Upper lobe of left lung (tissue), 4 donors: Measurements from ENCODE around the gene BRAF.

ENCODE experiments used
- EP300 ChIP-seq, 4 donors: sonication (generic); formaldehyde crosslinking; IDR thresholded peaks; one replicate each; pipeline ENCODE4 v1.5.1; 2017; ENCODE audit warnings: antibody characterized with exemption in 4 of 4, control low read depth in 2 of 4
- POLR2A ChIP-seq, 4 donors: fragments of 450-650 bp; IDR thresholded peaks; one replicate each; pipeline ENCODE4 v1.5.1; 2016 to 2017; ENCODE audit warnings: antibody characterized with exemption in 4 of 4, mild to moderate bottlenecking in 2 of 4
- TF ChIP-seq, protein P1 (sequence below), 6 experiments: fragments of 450-650 bp in 4 of 6; fragments of 200-600 bp in 2 of 6; sonication (generic) in 2 of 6; IDR thresholded peaks; one replicate each; pipeline ENCODE4 v1.5.1; 2016 to 2019; ENCODE audit warnings: antibody characterized with exemption in 6 of 6

DNA sequence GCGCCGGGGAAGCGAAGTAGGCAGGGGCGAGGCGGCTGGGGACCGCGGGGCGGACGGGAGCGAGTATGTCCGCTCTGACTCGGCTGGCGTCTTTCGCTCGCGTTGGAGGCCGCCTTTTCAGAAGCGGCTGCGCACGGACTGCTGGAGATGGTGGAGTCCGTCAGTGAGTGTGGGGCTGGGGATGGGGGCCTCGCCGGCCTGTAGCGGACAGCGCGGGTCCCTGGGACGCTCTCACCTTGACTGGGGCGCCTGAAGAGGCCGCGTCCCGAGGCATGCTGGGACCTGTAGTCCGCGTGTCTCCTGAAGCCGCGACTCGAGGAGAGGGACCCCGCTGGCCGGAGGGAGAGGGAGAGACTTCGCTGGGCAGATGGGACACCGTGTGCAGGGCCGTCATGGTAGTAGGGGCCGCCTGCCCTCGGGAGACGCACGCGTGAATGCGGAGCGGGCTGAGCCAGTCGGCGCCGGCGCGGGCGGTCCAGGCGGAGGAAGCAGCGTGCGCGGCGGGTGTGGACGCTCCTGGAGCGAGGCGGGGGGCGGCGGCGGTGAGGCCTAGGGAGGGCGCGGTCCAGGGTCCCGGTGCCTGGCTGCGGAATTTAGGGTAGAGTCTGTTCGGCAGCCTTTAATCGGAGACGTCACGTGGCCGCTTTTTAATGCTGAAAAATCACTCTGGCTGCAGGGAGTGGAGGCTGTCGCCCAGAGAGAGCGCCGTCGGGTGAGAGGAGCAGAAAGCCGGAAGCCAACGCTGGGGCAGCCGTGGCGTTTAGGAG is 227.9 kb downstream of the BRAF start, which contains the start of gene NDUFB2:
- TF ChIP-seq EP300 (IDR thresholded peaks at IDR 0.05) (no peak), POLR2A (IDR thresholded peaks at IDR 0.05) (peak in 3 of 4 donors; percentile 51 to 93 (median 83))
- TF ChIP-seq, protein P1, sequence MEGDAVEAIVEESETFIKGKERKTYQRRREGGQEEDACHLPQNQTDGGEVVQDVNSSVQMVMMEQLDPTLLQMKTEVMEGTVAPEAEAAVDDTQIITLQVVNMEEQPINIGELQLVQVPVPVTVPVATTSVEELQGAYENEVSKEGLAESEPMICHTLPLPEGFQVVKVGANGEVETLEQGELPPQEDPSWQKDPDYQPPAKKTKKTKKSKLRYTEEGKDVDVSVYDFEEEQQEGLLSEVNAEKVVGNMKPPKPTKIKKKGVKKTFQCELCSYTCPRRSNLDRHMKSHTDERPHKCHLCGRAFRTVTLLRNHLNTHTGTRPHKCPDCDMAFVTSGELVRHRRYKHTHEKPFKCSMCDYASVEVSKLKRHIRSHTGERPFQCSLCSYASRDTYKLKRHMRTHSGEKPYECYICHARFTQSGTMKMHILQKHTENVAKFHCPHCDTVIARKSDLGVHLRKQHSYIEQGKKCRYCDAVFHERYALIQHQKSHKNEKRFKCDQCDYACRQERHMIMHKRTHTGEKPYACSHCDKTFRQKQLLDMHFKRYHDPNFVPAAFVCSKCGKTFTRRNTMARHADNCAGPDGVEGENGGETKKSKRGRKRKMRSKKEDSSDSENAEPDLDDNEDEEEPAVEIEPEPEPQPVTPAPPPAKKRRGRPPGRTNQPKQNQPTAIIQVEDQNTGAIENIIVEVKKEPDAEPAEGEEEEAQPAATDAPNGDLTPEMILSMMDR (IDR thresholded peaks at IDR 0.05): no peak
